Glomerular visceral epithelial cell (primary cell): ENCODE results near the gene HPF1.
A peak's percentile ranks its signal among the peaks of the same experiment; 100 is the strongest.
"Not testable (repeated sequence)": the region's sequence is repeated elsewhere in the genome, so short reads cannot be mapped to it uniquely, and the experiment has no call there.

ENCODE experiments used
- DNase-seq: peaks from one replicate; pipeline ENCODE4 v3.0.0-alpha.2; 2016; ENCODE audit errors: extremely low spot score

HPF1 gene

GRCh38 chr4:169757575-169758184 is at the start of gene HPF1:
TSS of gene HPF1 (minus strand) at chr4:169757944. CDS start at chr4:169757877, 67 bp downstream.
- DNase-seq, result peak; percentile 91

- not testable (repeated sequence) for DNase-seq
Observed at GRCh38 chr4:169806770-169807169, 49.0 kb upstream of the HPF1 start.

DNA sequence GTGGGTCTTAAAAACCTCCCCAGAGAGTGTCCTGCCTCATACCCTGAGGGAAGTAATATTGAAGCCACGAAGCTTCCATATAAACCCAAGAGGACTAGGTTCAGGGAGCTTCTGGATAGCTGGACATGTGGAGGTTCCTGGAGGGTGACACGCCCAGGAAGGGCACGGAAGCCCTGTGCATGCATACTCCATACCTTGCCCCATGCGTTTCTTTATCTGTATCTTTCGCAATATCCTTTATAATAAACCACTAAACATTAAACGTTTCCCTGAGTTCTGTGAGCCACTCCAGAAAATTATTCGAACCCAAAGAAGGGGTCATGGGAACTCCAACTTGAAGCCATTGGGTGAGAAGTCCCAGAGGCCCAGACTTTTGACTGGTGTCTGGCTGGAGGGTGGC is 45.7 kb upstream of the HPF1 start:
- DNase-seq, result no peak

DNA sequence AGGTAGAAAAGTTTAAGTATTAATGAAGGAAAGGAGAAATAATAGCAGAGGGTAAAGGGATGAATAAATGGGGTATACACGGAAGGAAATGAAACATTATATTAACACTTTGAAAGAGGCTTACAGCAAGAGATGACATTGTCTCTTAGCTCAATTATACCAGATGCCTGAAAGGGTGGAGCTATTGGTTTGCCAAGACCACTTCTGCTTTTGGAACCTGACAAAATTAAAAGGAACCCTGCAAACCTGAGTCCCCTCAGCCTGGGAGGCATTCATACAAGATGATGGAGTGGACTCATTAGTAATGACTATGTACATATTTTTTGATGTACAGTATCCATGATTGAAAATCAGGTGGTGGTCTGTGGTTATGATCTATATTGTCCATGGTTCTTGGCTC is 45.1 kb upstream of the HPF1 start:
- no peak for DNase-seq

DNA sequence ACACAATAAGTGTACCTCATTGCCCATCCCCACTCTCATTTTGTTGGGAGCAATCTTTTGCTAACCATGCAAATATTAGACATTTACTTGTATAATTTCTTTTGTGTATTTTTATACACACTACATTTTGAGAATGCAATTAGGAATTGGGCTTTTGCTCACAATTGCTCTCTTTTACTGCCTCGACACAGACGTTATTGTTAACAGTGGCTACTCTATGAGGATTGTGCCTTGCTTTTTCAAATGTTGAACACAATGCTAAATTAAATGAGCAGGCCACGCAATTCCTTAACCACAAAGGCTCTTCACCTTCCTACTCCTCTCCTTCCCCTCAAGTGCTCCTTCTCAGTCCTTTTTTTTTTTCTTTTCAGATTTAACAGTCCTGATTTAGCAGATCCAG is 42.8 kb upstream of the HPF1 start:
- no peak for DNase-seq

DNA sequence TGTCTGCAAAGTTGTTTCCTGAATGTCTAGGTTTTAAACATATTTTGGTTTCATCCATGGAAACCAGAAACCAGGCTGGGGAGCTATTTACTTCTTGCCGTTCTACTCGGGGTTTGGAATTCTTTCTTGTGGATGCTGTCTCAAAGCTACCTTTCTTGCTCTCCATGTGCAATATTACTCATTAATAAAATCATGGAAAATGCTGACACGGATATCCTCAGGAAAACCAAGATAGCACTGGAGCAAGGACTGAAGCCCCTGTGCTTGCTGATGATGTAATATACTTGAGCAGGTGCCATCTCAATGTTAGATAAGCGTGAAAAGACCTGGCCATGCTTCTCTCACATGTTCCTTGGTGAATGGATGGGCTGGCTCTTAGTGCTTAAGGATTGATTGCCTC is 41.5 kb upstream of the HPF1 start:
- no peak for DNase-seq

- peak; percentile 39 for DNase-seq
Observed at GRCh38 chr4:169795585-169795984, 37.8 kb upstream of the HPF1 start.

- DNase-seq, result peak; percentile 73
Observed at GRCh38 chr4:169791527-169792156, 33.9 kb upstream of the HPF1 start.

DNA sequence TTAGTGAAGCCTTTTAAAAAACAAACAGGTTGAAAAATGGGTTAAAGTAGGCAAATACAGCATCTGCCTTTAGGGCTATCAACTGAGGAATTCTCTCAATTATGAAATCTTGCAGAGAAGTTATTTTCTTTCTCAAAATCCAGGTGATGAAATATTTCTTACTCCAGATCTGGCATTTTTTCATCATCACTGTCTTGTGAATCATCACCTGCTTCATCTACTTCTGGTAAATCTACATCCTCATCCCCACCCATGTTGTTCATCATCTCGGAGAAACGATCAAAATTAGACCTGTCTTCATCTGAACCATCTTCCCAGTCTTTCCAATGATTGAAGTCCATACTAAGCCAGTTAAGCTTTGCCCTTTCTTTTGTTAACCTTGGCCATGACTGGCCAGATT is 33.3 kb upstream of the HPF1 start:
- DNase-seq, result no peak

DNA sequence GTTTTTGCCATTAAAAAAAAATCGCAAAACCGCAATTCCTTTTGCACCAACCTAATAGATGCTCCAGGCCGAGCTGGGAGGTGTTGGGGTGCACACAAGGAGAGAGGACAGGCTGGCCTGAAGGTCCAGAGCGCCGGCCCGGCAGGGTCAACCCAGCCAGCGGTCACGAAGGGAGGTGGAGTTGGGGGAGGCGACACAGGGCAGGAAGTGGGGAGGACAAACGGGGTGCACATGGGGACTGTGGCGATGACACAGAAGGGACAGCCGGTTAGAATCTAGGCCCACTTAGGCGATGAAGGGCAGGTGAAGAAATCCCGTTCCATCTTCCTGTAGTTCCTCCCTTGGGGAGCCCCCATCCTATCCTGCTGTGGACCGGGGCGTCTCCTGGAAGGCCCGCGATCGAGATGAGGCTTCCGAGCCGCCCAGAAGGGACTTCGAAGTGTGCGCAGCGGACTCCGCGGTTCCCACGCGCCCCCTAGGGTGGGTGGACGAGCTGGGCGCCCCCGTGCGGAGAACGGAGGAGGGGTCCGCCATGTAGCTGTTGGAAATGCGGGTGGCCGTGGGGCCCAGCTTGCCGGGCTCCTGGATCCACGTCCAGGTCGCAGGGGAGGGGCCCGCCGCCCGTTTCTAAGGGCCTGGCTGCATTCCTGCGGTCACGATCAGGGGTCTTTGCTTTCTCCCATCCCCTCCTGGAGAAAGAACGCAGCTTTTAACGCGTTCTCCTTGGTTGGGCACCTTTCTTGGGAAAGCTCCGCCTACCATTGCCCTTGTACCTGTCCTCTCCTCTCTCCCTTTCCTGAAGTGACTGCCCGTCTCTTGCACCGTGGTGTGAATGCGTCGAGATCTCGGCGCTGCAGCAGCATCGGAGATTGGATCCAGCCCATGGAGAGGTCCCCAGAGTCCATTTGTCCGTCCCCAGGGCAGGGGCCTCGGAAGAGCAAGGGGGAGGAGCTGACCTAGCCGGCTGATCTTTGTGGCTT is 17.0 kb upstream of the HPF1 start:
- no peak for DNase-seq

- DNase-seq, result no peak
Observed at GRCh38 chr4:169773889-169774288, 16.1 kb upstream of the HPF1 start.

- not testable (repeated sequence) for DNase-seq
Observed at GRCh38 chr4:169771556-169772080, 13.9 kb upstream of the HPF1 start.

- no peak for DNase-seq
Observed at GRCh38 chr4:169770416-169770815, 12.7 kb upstream of the HPF1 start.

- DNase-seq, result no peak
Observed at GRCh38 chr4:169768385-169768784, 10.6 kb upstream of the HPF1 start.

- DNase-seq, result no peak
Observed at GRCh38 chr4:169766741-169767140, 9.0 kb upstream of the HPF1 start.

DNA sequence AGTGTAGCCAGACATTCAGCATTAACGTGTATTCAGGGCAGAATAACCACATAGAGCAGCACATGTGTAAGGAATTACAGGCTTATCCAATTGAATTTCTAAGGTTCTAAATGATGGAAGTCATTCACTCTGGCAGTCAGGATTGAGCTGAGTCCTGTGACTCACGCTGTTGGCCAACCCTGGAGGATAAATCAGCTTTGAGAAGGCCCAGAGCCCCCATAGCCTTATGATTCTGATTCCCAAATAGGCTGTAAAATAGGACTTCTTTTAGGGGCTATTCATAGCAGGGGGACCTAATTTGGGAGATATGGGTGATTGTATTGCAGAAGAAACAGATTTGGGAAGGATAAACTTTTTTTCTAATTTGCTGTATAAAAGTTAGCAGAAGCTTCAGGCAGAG is 8.1 kb upstream of the HPF1 start:
- no peak for DNase-seq

DNA sequence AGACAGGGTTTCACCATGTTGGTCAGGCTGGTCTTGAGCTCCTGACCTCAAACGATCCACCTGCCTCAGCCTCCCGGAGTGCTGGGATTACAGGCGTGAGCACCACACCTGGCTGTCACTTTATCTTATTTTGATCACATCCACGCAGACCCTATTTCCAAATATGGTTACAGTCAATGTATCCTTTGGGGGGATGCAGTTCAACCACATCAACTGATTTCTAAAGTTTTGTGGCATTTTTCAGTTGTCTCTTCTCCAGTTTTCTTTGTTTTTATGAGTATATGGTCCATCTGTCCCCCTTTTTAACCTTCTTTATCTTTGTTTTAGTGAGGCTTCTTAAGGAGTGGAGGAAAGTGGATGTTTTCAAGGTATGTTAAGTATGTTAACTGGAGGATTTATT is 4.1 kb upstream of the HPF1 start:
- DNase-seq, result no peak

DNA sequence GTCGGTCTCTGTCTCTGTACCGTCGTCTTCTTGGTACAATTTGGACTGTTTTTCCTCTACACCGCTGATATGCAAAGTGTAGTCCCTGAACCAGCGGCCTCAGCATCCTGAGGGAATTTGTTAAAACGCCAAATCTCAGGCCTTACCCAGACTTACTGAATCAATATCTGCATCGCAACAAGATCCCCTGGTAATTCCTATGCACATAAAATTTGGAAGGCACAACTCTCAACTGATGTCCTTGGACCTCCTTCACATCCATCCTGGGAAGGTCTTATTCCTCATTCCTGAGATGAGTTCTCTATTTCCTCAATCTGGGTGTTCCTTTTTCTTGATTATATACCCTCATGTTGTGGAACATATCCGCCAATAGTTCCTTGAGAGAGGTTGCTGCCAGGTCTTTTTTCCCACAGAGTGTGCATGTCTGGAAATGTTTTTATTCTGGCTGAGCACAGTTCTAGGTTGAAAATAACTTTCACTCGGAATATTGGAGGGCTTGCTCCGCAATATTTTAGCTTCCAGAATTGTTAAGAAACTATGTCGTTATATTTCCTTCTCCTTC is 738 bp upstream of the HPF1 start:
- no peak for DNase-seq

DNA sequence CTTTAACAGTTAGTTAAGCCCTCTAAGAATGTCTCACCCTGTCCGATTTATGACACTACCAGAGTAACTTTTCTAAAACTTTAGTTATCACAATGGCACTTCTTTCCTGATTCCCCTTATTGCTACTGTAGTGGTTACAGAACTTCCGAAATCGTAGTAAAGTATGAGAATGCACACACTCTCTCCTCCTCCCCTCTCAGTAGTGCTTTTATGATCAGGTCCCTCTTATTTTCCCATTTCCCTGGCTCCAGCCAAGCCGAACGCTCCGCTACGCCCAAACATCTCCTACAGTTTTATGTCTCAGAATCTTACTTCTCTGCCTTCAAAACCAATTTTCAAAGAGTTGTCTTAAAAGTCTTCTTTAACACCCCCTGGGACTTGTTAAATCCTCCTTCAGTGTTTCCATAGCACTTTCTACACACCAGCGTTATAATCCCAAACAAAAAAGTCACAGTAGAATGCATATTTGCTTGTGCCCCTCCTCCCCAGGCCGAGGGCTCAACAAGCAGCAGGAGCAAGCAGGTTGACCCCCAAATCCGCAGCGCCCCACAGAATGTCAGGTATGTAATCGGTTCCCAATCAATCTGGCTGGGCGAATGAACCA is 671 bp downstream of the HPF1 start:
- DNase-seq, result no peak

GRCh38 chr4:169745291-169745690 is 12.5 kb downstream of the HPF1 start:
- DNase-seq, result no peak

DNA sequence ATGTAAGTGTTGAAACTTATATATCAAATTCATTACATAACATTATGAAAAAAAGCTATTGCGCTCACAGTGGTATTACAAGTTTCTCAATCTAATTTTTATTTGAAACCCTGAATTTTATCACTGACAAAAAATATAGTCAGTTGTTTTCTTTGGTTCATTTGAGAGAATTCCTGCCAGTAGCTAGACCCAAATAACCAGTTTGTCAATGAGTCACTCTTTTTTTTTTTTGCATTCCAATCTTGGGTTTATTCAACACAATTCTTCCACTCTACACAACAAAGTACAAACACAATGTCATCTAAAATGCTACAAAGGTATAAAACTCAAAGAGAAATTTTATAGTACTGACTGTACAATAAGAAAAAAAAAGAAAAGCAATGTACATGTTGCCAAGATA is 13.1 kb downstream of the HPF1 start:
- DNase-seq, result no peak

GRCh38 chr4:169741569-169741968 is 16.2 kb downstream of the HPF1 start:
- no peak for DNase-seq
